Fibroblast of skin of right biceps (primary cell): ENCODE measurements around the gene PRRX1.

ENCODE experiments used
- DNase-seq: peaks from one replicate; pipeline ENCODE4 v3.0.0-alpha.2; 2013

PRRX1 gene

DNA sequence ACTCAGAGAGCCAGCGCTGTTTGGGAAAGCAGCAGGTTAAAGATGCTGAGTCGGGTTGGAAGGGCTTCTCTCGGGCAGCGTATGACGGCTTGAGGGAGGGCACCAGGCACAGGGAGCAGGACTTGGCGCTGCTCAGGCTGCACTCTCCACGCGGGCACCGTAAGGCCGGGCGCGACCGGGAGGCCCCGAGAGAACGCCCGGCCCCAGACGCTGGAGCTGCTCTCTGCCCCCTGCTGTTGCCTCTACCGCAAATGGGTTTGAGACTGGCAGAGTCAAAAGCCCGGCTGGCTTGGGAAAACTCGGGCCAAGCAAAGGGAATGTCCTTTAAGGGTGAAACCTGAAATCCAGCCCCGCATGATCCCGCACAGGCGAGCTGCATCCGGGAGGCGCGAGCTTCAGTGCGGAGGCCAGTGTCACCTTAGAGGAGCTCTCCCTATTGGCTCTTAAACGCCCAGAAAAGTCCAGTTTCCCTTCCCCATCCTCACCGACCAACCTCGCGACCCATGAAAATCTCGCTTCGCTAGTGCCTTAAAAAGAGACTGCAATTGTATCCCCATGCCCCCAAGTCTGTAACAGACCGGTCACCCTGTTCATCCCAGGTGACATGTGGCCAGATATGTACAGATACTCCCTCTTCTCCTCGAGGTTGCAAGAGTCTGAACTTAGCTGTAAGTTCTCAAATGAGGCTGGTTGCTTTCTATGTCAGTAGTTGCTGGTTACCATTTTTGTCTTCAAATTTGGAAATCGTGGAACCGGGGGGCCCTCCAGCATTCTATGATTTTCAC, 1.1 kb downstream of the PRRX1 start:
- peak; percentile 66 for DNase-seq

GRCh38 chr1:170665629-170666028, 1.7 kb downstream of the PRRX1 start:
- peak; percentile 68 for DNase-seq

DNA sequence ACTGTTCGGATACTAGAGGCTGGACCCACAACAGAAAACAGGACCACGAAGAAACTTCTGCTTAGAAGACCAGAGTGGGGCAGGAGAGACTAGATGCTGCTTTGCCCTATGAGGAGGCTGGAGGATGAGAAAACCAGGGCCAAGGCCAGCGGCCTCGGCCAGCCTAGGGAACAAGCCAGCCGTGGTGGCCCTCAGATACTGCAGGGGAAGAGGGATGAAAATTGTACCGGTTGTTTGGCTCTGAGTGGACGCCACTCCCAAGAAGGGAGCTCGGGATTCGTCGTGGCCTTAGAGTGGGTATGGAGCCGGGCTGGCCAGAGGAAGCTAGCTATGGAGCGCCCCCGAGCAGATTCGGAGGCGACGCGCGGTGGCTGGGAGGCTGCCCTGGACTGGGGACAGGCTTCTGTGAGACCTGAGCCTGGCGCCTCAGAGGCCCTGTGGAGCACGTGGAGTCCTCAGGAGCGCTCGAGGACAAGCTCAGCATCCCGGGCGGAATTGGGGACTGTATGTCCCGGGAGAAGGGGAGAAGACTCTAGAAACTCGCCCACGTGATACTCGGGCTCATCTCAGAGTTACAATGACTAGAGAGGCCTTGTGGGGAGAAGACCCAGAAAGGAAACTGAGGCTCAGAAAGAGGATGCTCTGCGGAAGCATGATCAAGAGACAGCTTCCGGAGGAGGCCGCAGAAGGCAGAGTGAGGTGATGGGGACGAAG, 2.8 kb downstream of the PRRX1 start:
- peak; percentile 63 for DNase-seq

- DNase-seq, result peak; percentile 72
Measured at GRCh38 chr1:170668209-170669106, 4.5 kb downstream of the PRRX1 start.

DNA sequence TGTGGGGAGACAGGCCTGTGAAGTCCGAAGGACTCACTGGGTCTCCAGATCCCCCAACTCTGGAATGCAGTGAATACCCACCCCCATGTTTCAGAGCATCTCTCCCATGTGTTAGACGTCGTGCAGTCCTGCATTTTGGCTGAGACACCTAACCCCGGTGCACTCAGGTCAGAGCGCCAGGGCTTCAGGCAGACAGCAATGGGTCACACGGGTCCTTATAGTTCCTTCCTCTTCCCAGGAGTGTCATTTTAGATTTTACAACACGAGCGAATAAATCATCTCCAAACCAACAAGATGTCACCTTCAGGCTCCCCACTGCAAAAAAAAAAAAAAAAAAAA, 5.1 kb downstream of the PRRX1 start:
- DNase-seq, result peak; percentile 40

- DNase-seq, result no peak
Measured at GRCh38 chr1:170669586-170670530, 5.9 kb downstream of the PRRX1 start.

- DNase-seq, result peak; percentile 82
Measured at GRCh38 chr1:170670802-170671628, 7.1 kb downstream of the PRRX1 start.

- no peak for DNase-seq
Measured at GRCh38 chr1:170671629-170671963, 7.7 kb downstream of the PRRX1 start.

DNA sequence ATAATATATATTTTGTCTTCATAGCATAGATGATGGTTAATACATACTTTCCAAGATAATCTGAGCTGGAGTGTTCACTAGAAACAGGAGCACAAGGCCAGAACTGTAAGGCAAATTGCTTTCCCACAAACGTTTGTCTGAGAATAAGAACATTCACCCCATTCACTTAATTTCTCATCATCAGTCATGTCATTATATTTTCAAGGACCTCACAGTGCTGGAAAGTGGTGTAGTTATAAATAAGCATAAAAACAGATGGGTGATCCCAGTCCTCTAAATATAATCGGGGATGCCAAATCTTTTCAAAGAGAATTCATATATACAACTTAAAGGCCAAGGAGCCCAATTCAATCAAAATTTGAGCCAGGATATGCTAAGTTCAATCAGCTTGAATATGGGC, 8.4 kb downstream of the PRRX1 start:
- no peak for DNase-seq

GRCh38 chr1:170674239-170674638, 10.3 kb downstream of the PRRX1 start:
- peak; percentile 77 for DNase-seq

GRCh38 chr1:170674986-170675385, 11.1 kb downstream of the PRRX1 start:
- no peak for DNase-seq

- peak; percentile 71 for DNase-seq
Measured at GRCh38 chr1:170675865-170676264, 11.9 kb downstream of the PRRX1 start.

GRCh38 chr1:170676628-170677027, 12.7 kb downstream of the PRRX1 start:
- DNase-seq, result peak; percentile 83

GRCh38 chr1:170678027-170678600, 14.2 kb downstream of the PRRX1 start:
- peak; percentile 57 for DNase-seq

DNA sequence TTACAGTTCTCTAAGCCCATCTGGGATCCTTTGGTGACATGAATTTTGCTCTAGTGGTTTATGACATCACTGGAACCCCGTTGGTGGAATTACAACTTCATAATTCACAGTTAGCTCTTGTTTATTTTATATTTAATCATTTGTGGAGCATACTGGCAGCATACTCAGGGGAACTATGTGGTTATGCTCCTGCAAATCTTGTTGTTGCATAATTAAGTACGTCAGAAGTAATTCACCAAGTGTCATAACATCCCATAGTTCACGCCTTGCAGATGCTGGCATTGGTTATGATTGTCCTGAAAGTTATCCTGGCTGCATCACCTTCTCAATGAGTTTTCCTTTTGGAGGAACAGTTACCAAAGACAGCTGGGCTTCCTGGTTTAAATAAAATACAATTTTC, 16.5 kb downstream of the PRRX1 start:
- peak; percentile 89 for DNase-seq

DNA sequence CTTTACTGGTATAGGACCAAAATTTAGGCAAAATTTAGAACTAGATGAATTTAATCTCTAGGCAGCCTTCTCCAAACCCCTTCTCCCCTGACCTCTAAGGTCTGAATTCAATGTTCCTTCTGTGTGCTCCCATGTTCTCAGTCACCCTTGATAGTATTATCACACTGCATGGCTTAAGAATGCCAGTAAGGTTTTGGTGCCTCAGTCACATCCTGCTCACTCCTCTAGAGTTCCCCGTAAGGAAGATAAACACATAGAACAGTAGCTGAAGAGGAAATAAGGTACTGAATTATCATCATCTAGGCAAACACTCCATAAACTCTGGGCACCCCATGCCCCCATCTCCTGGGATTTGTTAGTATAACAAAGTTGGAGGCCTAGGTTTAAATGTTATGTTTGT, 18.2 kb downstream of the PRRX1 start:
- peak; percentile 61 for DNase-seq

- DNase-seq, result no peak
Measured at GRCh38 chr1:170682809-170683208, 18.9 kb downstream of the PRRX1 start.

DNA sequence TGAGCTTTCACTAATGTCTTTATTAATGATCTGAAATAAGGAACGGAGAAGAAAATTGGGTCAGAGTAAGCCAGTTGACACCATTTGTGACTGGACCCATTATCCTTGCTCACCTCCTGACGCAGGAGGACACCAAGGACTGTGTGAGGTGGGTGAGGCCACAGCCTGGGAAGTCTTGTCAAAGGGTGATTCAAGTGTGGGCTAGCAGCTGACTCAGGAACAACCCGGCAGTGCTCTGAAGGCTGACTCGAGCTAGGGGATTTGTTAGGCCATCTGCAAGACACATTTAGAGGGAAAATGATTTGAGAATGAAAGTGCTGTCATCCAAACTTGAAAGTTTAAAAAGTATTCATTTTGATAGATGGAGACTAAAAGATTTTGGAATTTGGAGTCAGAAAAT, 21.2 kb downstream of the PRRX1 start:
- peak; percentile 89 for DNase-seq

DNA sequence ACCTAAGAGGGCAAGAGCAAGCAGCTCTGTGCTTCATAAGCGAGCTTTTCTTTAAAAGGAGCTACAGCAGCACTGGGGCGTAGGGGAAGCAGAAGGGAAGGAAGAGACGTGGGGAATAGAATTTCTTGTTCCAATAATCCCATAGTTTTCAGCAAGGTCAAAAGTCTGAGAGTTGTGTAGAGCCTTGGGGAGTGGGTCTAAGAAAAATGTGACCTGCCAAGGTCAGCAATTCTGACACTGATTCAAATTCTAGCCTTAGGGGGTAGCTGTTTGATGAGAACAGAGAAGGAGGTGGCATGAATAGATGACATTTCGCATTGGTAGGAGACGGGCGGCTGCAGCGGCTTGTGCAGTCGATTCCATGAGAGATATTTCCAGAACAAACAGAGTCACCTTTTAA, 22.4 kb downstream of the PRRX1 start:
- no peak for DNase-seq

DNA sequence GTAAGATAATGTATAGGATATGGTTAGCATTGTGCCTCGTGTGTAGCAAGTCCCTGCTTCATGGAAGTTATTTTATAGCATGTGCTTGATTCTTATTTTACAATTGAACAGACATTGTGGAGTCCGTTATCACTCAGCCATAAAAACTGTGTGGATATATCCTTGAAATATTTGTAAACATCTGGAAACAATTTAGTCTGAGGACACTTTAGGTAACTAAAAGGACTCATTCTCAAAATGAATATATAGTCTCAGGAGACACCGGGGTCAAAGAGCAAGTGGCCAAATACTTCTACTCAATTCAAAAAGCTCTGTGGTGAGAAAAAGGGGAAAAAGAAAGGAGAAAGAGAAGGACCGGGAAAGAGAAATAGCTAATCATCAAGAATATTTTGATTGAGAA, 23.7 kb downstream of the PRRX1 start:
- peak; percentile 39 for DNase-seq

DNA sequence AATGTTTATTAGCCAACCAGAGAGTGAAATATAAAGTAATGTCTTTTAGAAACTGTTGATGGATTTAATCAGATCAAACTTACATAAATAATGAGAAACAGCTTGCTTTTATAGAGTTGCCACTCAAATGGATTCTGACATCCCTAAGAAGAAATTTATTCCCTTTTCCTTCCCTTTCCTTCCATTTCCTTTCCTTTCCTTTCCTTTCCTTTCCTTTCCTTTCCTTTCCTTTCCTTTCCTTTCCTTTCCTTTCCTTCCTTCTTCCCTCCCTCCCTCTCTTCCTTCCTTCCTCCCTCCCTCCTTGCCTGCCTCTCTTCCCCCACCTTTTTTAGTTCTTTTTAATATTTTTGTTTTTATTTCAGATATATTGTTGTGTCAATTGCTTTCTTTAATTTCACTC, 27.3 kb downstream of the PRRX1 start:
- DNase-seq, result no peak
